HepG2 (cell line): ENCODE results near the gene PRR36. TPM values are rescaled to one million over a fixed set of nuclear protein-coding genes. Genes with fewer than 3 reads are reported as not detected.

Experiments used
- ATAC-seq: fragments of 200-7000 bp; cut with Tn5 transposase; 3 replicates; pipeline ENCODE4 v1.9.1; 2020; ENCODE audit warnings: mild to moderate bottlenecking, moderate library complexity
- BruUV-seq: library from RNA; stranded (reverse); fragments of 400-500 nt; replicated peaks from 2 replicates; lab custom pipeline; 2021; lab: Mats Ljungman, UMichigan
- CTCF ChIA-PET: fragments of 300-600 bp; formaldehyde crosslinking; extraction: SDS; loops from one replicate; lab custom pipeline; 2021; ENCODE audit warnings: low total read pairs, inconsistent platforms, low intra/inter-chr PET ratio; lab: Yijun Ruan, JAX
- POLR2A ChIA-PET: fragments of 350-600 bp; sonication (Branson Sonifier 250); formaldehyde crosslinking; loops from one replicate; lab custom pipeline; 2020; ENCODE audit warnings: antibody characterized with exemption, inconsistent platforms; lab: Yijun Ruan, JAX
- DNase-seq: peaks from one replicate; pipeline ENCODE4 v3.0.0-alpha.2; 2015; ENCODE audit warnings: low spot score
- FAIRE-seq: peaks from 3 replicates; lab custom pipeline; 2011; peaks lifted over from hg19 to GRCh38; lab: Jason Lieb, UNC
- H2AFZ ChIP-seq: one replicate; pipeline ENCODE4 v1.6.1; 2011; ENCODE audit warnings: low read length, inconsistent platforms
- H3K27ac ChIP-seq: fragments of 300-600 bp; 3 replicates; pipeline ENCODE4 v1.8.0; 2011; ENCODE audit warnings: mixed run types, mild to moderate bottlenecking, mixed read lengths, low read length, inconsistent platforms; ENCODE audit not compliant: insufficient read depth; ENCODE audit errors: extremely low read length
- H3K27me3 ChIP-seq, 2 experiments: fragments of 200-600 bp in 1 of 2; 2 replicates in 1 of 2; 3 replicates in 1 of 2; pipeline versions ENCODE4 v1.6.0 to v1.8.0; 2011; ENCODE audit warnings: low read length in 2 of 2, mild to moderate bottlenecking in 2 of 2, moderate library complexity in 2 of 2, inconsistent platforms in 1 of 2; ENCODE audit not compliant: insufficient read depth in 2 of 2, control insufficient read depth in 1 of 2
- H3K36me3 ChIP-seq, 2 experiments: fragments of 200-600 bp in 1 of 2; replicated peaks in 1 of 2; 2 replicates in 1 of 2; 3 replicates in 1 of 2; pipeline versions ENCODE4 v1.5.1 to v1.8.0; 2011; ENCODE audit warnings: low read length in 2 of 2, inconsistent platforms in 1 of 2; ENCODE audit not compliant: insufficient read depth in 2 of 2, control insufficient read depth in 1 of 2
- H3K4me1 ChIP-seq: 2 replicates; pipeline ENCODE4 v1.5.1; 2012; ENCODE audit warnings: low read length, inconsistent platforms; ENCODE audit not compliant: insufficient read depth
- H3K4me2 ChIP-seq: 2 replicates; pipeline ENCODE4 v1.6.0; 2011; ENCODE audit warnings: low read depth, low read length, inconsistent platforms
- H3K4me3 ChIP-seq, 3 experiments: fragments of 200-600 bp in 1 of 3; sonication (generic), shearing (Covaris generic) in 1 of 3; replicated peaks in 1 of 3; 2 replicates each; pipeline ENCODE4 v1.5.1; 2011 to 2016; ENCODE audit warnings: low read length in 3 of 3, inconsistent platforms in 2 of 3, low read depth in 2 of 3, mild to moderate bottlenecking in 2 of 3, control low read depth in 1 of 3, mixed read lengths in 1 of 3; ENCODE audit not compliant: insufficient read depth in 1 of 3
- H3K79me2 ChIP-seq: one replicate; pipeline ENCODE4 v1.6.1; 2011; ENCODE audit warnings: low read length, inconsistent platforms; ENCODE audit not compliant: insufficient read depth
- H3K9ac ChIP-seq: 2 replicates; pipeline ENCODE4 v1.6.0; 2011; ENCODE audit warnings: mild to moderate bottlenecking, low read depth, low read length, inconsistent platforms; ENCODE audit not compliant: insufficient read depth
- H3K9me3 ChIP-seq: 2 replicates; pipeline ENCODE4 v1.5.1; 2012; ENCODE audit warnings: mild to moderate bottlenecking, low read length
- H4K20me1 ChIP-seq: 2 replicates; pipeline ENCODE4 v1.6.0; 2011; ENCODE audit warnings: inconsistent platforms, mild to moderate bottlenecking, low read length, moderate library complexity; ENCODE audit not compliant: insufficient read depth
- GZF1 ChIP-seq: sonication (generic); formaldehyde crosslinking; IDR thresholded peaks from 2 replicates; pipeline ENCODE4 v1.5.1; 2020; ENCODE audit warnings: mild to moderate bottlenecking, missing genetic modification reagents
- MXD4 ChIP-seq: IDR thresholded peaks from 2 replicates; pipeline ENCODE4 v1.6.1; 2016; ENCODE audit warnings: mild to moderate bottlenecking, missing biosample characterization, missing genetic modification reagents
- PHF21A ChIP-seq: sonication (generic); formaldehyde crosslinking; IDR thresholded peaks from 2 replicates; pipeline ENCODE4 v1.5.0; 2020; ENCODE audit warnings: mild to moderate bottlenecking, missing genetic modification reagents
- TEAD2 ChIP-seq: sonication (generic); formaldehyde crosslinking; IDR thresholded peaks from 2 replicates; pipeline ENCODE4 v1.9.0; 2021; ENCODE audit warnings: missing genetic modification reagents
- ZFY ChIP-seq: sonication (generic); formaldehyde crosslinking; IDR thresholded peaks from 2 replicates; pipeline ENCODE4 v1.4.0; 2020; ENCODE audit warnings: missing genetic modification reagents
- ZKSCAN8 ChIP-seq: IDR thresholded peaks from 2 replicates; pipeline ENCODE4 v1.6.1; 2016; ENCODE audit warnings: borderline replicate concordance, missing genetic modification reagents, missing compliant biosample characterization
- ZNF564 ChIP-seq: sonication (generic); formaldehyde crosslinking; IDR thresholded peaks from 2 replicates; pipeline ENCODE4 v1.8.1; 2023; ENCODE audit warnings: mild to moderate bottlenecking, missing genetic modification reagents
- WGBS: methylation state at CpG from one replicate; pipeline ENCODE4 v1.1.6; 2017; ENCODE audit warnings: low lambda C conversion rate; 5-methylcytosine and 5-hydroxymethylcytosine counted together
- in situ Hi-C: cut with HindIII; loops from 2 replicates; pipeline ENCODE4 v1.10.0; 2017; ENCODE audit warnings: low pct_unique_long_range_greater_than_20kb; ENCODE audit not compliant: extremely low pct_ligation_motif_present
- intact Hi-C: fragments of 100-400 bp; cut with micrococcal nuclease; formaldehyde crosslinking; loops from one replicate; pipeline ENCODE4 v1.10.0; 2022; ENCODE audit not compliant: unreplicated experiment
- polyA plus RNA-seq, 8 experiments: library from polyadenylated mRNA; depleted of rRNA in 3 of 8; stranded (reverse) in 7 of 8; unstranded in 1 of 8; fragments of >200 nt; fragmentation: Illumina TruSeq in 4 of 8; extraction: Trizol in 4 of 8; gene quantifications; 2 replicates each; pipeline versions ENCODE4 v1.2.1 to v1.2.3, GENCODE V29; 2011 to 2016; ENCODE audit warnings: low read depth in 4 of 8, missing spikeins in 1 of 8, mixed read lengths in 1 of 8; ENCODE audit not compliant: insufficient read depth in 1 of 8
- total RNA-seq, 5 experiments: library from RNA; depleted of rRNA; stranded (reverse); fragments of >200 nt; fragmentation: Illumina TruSeq; extraction: Trizol; gene quantifications; 2 replicates each; pipeline ENCODE4 v1.2.3, GENCODE V29; 2016; ENCODE audit warnings: low read depth in 1 of 5
- TF ChIP-seq, protein P1 (sequence below): sonication (generic); formaldehyde crosslinking; IDR thresholded peaks from 2 replicates; pipeline ENCODE4 v1.4.0; 2020; ENCODE audit warnings: missing genetic modification reagents, borderline replicate concordance
- TF ChIP-seq, protein P2 (sequence below): sonication (generic); formaldehyde crosslinking; IDR thresholded peaks from 2 replicates; pipeline ENCODE4 v1.4.0; 2020; ENCODE audit warnings: low read depth, mild to moderate bottlenecking, missing genetic modification reagents
- TF ChIP-seq, protein P3 (sequence below): sonication (generic); formaldehyde crosslinking; IDR thresholded peaks from 2 replicates; pipeline ENCODE4 v1.5.0; 2020; ENCODE audit warnings: mild to moderate bottlenecking, missing genetic modification reagents, borderline replicate concordance

Gene PRR36
- total and polyA plus RNA-seq, 2 of the 13 experiments (the other 11 are each of a cell fraction or from before 2014, with no cell fraction given) = 0.07 to 0.17 TPM

DNA sequence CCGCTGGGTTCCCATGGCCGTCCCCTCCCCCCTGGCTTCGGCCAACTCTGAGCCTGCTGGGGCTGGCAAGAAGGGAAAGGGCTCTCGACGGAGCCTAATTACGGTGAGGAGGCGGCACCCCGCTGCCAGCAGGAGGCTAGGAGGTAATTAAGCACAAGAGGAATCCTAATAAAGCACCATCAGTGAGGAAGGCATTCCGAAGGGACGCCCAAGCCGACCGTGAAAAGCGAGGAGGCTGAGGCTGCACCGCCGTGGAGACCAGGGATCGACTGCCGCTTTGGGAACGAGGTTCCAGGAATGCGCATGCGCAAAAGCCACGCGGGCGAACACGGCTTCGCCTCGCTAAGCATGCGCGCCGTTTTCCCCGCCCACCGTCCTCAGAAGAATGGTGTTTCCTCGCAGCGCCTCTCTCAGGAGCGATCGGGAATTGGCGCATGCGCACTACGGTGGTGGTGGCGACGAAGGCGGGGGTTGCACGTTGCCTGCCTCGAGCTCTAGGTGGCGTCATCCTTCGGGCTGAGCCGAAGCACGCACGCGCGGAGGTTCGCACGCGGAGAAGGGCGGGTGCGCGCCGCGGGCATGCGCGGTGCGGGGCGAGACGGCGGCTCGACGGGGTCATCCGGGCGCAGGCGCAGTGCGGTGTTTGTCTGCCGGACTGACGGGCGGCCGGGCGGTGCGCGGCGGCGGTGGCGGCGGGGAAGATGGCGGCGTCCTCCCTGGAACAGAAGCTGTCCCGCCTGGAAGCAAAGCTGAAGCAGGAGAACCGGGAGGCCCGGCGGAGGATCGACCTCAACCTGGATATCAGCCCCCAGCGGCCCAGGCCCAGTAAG, 29.3 kb upstream of the PRR36 start, which contains the start of gene MAP2K7:
Gene MAP2K7 (plus strand): TSS at position 634 of the 830 bp plus-strand sequence. CDS start 68 bp downstream, at position 702.
- Histone ChIP-seq H3K9ac (peak within 1 kb of the TSS; percentile 87), H4K20me1 (peaks cover 11% of the 10 kb centered on the region; the same call in 1 of the 2 replicates), H3K4me1 (peaks cover 43% of the 10 kb centered on the region), H2AFZ (no peak within 1 kb of the TSS), H3K27ac (peak within 1 kb of the TSS; percentile 91), H3K36me3 (peaks cover 9 to 22% of the 10 kb centered on the region in 2 experiments; a peak in 3 of 5 replicates), H3K9me3 (no peaks in the 10 kb centered on the region), H3K27me3 (no peaks in the 10 kb centered on the region; a peak in 1 of 5 replicates), H3K4me3 (peak within 1 kb of the TSS; percentile 90 to 100 (median 95)), H3K79me2 (peaks cover 29% of the 10 kb centered on the region), H3K4me2 (peak within 1 kb of the TSS; percentile 99)
- 9% methylated on average over 7 of the region's 89 CpGs for WGBS
- ChIA-PET POLR2A (interaction anchor here (0.9 to 4.9 kb wide), 13 partner anchors 9 to 98 kb away, joined by 3 to 83 read pairs (median 5); partner anchors contain the start of genes LRRC8E, SNAPC2 and TIMM44), CTCF (interaction anchor here (1.4 to 2.0 kb wide), 2 partner anchors 33 to 50 kb away, joined by 5 to 8 read pairs; no protein-coding TSS in a partner anchor)
- in situ Hi-C loops = no loop called here
- FAIRE-seq (peak; percentile 99), ATAC-seq (peak; percentile 66), DNase-seq (peak; percentile 97)
- intact Hi-C loops = loop anchor here (1.0 to 2.0 kb wide), 2 partner anchors 32 to 51 kb away; no protein-coding TSS in a partner anchor
- BruUV-seq = no TSS peak
- TF ChIP-seq PHF21A (CRISPR knock-in tag) (no peak; the same call in 1 of the 2 replicates), TEAD2 (CRISPR knock-in tag) (no peak), ZKSCAN8 (CRISPR knock-in tag) (no peak), ZNF564 (no peak; the same call in 1 of the 2 replicates), GZF1 (CRISPR knock-in tag) (no peak; the same call in 1 of the 2 replicates), MXD4 (peak; percentile 95), ZFY (CRISPR knock-in tag) (peak; percentile 87)
- TF ChIP-seq, protein P1, sequence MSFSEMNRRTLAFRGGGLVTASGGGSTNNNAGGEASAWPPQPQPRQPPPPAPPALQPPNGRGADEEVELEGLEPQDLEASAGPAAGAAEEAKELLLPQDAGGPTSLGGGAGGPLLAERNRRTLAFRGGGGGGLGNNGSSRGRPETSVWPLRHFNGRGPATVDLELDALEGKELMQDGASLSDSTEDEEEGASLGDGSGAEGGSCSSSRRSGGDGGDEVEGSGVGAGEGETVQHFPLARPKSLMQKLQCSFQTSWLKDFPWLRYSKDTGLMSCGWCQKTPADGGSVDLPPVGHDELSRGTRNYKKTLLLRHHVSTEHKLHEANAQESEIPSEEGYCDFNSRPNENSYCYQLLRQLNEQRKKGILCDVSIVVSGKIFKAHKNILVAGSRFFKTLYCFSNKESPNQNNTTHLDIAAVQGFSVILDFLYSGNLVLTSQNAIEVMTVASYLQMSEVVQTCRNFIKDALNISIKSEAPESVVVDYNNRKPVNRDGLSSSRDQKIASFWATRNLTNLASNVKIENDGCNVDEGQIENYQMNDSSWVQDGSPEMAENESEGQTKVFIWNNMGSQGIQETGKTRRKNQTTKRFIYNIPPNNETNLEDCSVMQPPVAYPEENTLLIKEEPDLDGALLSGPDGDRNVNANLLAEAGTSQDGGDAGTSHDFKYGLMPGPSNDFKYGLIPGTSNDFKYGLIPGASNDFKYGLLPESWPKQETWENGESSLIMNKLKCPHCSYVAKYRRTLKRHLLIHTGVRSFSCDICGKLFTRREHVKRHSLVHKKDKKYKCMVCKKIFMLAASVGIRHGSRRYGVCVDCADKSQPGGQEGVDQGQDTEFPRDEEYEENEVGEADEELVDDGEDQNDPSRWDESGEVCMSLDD (CRISPR knock-in tag) = no peak; the same call in 1 of the 2 replicates
- TF ChIP-seq, protein P2, sequence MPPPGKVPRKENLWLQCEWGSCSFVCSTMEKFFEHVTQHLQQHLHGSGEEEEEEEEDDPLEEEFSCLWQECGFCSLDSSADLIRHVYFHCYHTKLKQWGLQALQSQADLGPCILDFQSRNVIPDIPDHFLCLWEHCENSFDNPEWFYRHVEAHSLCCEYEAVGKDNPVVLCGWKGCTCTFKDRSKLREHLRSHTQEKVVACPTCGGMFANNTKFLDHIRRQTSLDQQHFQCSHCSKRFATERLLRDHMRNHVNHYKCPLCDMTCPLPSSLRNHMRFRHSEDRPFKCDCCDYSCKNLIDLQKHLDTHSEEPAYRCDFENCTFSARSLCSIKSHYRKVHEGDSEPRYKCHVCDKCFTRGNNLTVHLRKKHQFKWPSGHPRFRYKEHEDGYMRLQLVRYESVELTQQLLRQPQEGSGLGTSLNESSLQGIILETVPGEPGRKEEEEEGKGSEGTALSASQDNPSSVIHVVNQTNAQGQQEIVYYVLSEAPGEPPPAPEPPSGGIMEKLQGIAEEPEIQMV = 0 out of 2 replicates have a peak, but pooled peaks have one; percentile 59
- TF ChIP-seq, protein P3, sequence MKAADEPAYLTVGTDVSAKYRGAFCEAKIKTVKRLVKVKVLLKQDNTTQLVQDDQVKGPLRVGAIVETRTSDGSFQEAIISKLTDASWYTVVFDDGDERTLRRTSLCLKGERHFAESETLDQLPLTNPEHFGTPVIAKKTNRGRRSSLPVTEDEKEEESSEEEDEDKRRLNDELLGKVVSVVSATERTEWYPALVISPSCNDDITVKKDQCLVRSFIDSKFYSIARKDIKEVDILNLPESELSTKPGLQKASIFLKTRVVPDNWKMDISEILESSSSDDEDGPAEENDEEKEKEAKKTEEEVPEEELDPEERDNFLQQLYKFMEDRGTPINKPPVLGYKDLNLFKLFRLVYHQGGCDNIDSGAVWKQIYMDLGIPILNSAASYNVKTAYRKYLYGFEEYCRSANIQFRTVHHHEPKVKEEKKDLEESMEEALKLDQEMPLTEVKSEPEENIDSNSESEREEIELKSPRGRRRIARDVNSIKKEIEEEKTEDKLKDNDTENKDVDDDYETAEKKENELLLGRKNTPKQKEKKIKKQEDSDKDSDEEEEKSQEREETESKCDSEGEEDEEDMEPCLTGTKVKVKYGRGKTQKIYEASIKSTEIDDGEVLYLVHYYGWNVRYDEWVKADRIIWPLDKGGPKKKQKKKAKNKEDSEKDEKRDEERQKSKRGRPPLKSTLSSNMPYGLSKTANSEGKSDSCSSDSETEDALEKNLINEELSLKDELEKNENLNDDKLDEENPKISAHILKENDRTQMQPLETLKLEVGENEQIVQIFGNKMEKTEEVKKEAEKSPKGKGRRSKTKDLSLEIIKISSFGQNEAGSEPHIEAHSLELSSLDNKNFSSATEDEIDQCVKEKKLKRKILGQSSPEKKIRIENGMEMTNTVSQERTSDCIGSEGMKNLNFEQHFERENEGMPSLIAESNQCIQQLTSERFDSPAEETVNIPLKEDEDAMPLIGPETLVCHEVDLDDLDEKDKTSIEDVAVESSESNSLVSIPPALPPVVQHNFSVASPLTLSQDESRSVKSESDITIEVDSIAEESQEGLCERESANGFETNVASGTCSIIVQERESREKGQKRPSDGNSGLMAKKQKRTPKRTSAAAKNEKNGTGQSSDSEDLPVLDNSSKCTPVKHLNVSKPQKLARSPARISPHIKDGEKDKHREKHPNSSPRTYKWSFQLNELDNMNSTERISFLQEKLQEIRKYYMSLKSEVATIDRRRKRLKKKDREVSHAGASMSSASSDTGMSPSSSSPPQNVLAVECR (CRISPR knock-in tag) = no peak; the same call in none of the 2 replicates
